MM.1S (cell line): ENCODE measurements around the gene MRPS27.

ENCODE experiments used
- CTCF ChIP-seq: fragments of 300-600 bp; sonication (generic); IDR thresholded peaks from 2 replicates; pipeline ENCODE4 v1.5.1; 2016; ENCODE audit warnings: antibody characterized with exemption, low read length, mixed read lengths
- EZH2 ChIP-seq: fragments of 300-600 bp; sonication (generic); optimal IDR thresholded peaks from 2 replicates; pipeline ENCODE3; 2017; ENCODE audit warnings: low read depth, mild to moderate bottlenecking, antibody characterized with exemption, low read length, mixed read lengths

GRCh38 chr5:72347801-72348308, 27.8 kb upstream of the MRPS27 start:
- no peak for TF ChIP-seq CTCF
- no peak for TF ChIP-seq EZH2
